Psoas muscle (tissue), 8 donors: Measurements from ENCODE around the gene INPP5F. TPM values are rescaled to one million over a fixed set of nuclear protein-coding genes. Genes with fewer than 3 reads are reported as not detected.

ENCODE experiments used
- ATAC-seq, 4 donors: fragments of 200-7000 bp; cut with Tn5 transposase; one replicate each; pipeline ENCODE4 v1.9.1; 2020; ENCODE audit warnings: moderate library complexity in 3 of 4, mild to moderate bottlenecking in 2 of 4
- DNase-seq, 2 donors: peaks; one replicate each; pipeline ENCODE4 v3.0.0-alpha.2; 2020
- H3K27ac ChIP-seq: fragments of 200-600 bp; one replicate; pipeline ENCODE4 v1.8.0; 2022
- H3K27me3 ChIP-seq, 3 donors: fragments of 200-600 bp in 1 of 3; one replicate each; pipeline versions ENCODE4 v1.6.1 to v1.8.0; 2013 to 2022; ENCODE audit warnings: low read length in 2 of 3, mild to moderate bottlenecking in 2 of 3, moderate library complexity in 1 of 3; ENCODE audit not compliant: insufficient read depth in 3 of 3
- H3K36me3 ChIP-seq, 2 donors: fragments of 200-600 bp in 1 of 2; one replicate each; pipeline versions ENCODE4 v1.6.1 to v1.8.0; 2013 to 2022; ENCODE audit warnings: low read depth in 1 of 2, mild to moderate bottlenecking in 1 of 2, moderate library complexity in 1 of 2; ENCODE audit not compliant: insufficient read depth in 1 of 2
- H3K4me1 ChIP-seq: fragments of 200-600 bp; one replicate; pipeline ENCODE4 v1.8.0; 2022
- H3K4me3 ChIP-seq: fragments of 200-600 bp; one replicate; pipeline ENCODE4 v1.8.0; 2022; ENCODE audit warnings: mild to moderate bottlenecking
- H3K9me3 ChIP-seq: fragments of 200-600 bp; one replicate; pipeline ENCODE4 v1.8.0; 2022
- CTCF ChIP-seq: fragments of 200-600 bp; IDR thresholded peaks from one replicate; pipeline ENCODE4 v1.8.0; 2022; ENCODE audit warnings: antibody characterized with exemption
- WGBS, 3 donors: extraction: QIAGEN DNeasy Blood & Tissue Kit; methylation state at CpG; one replicate each; pipeline versions ENCODE4 v1.1.6 to v1.1.7; 2013; 5-methylcytosine and 5-hydroxymethylcytosine counted together
- intact Hi-C, 2 donors: fragments of 100-400 bp; cut with DNase I; formaldehyde crosslinking; loops; one replicate each; pipeline versions ENCODE4 v1.11.0 to v1.14.2; 2022
- polyA plus RNA-seq, 3 donors: library from polyadenylated mRNA; stranded (reverse); fragments of 200-250 nt; gene quantifications; one replicate each; pipeline ENCODE4 v1.2.3, GENCODE V29; 2013
- total RNA-seq, 4 donors: library from RNA; stranded (reverse); fragmentation: NEBNext Ultra II Directional in 2 of 4; extraction: Animal tissue kit (Norgen Biotek cat#: 25700) in 2 of 4; gene quantifications; one replicate each; pipeline versions ENCODE4 v1.2.1 to v1.2.4, GENCODE V29; 2021 to 2023
- donor health status: healthy with polysubstance abuse.
- donor health status: DM: no; HTN: no; CAD: no; lungs with moderate emphysema.
- donor health status: Bipolar disorder and iron deficiency.
- donor health status: healthy.
- donor health status: DM: yes; HTN: yes; CAD: no.
- donor health status: DM: no; HTN: no; CAD: no.
- donor health status: DM: no; HTN: no; CAD: no.
- donor health status: DM: yes; HTN: yes; CAD: no.

INPP5F gene
- total and polyA plus RNA-seq, 7 donors, result 6.0 to 12.3 (median 10.0) TPM

GRCh38 chr10:119737823-119738222 is 12.0 kb downstream of the INPP5F start:
- Histone ChIP-seq H3K36me3 (no peaks in the 10 kb centered on the region), H3K9me3 (no peaks in the 10 kb centered on the region), H3K27ac (peak overlapping the region; percentile 71), H3K4me1 (peaks cover 55% of the 10 kb centered on the region), H3K27me3 (no peaks in the 10 kb centered on the region), H3K4me3 (no peak overlapping the region)
- TF ChIP-seq CTCF, result no peak
- ATAC-seq (peak; percentile 95 to 98 (median 96)), DNase-seq (no peak)
- intact Hi-C loops, result no loop called here
- 63 to 88% (median 80%) methylated on average over 1 of the region's 1 CpG for WGBS, 3 donors

- WGBS, 3 donors, result 94 to 100% (median 100%) methylated on average over 1 of the region's 1 CpG
- DNase-seq, result no peak
- no peak overlapping the region for H3K4me3 ChIP-seq
Observed at GRCh38 chr10:119738962-119739361, 13.1 kb downstream of the INPP5F start.

GRCh38 chr10:119740096-119740495 is 14.2 kb downstream of the INPP5F start:
- H3K4me1 ChIP-seq, result peaks cover 45% of the 10 kb centered on the region
- H3K9me3 ChIP-seq, result no peaks in the 10 kb centered on the region
- no peaks in the 10 kb centered on the region for H3K36me3 ChIP-seq
- ATAC-seq, result no peak
- no peaks in the 10 kb centered on the region for H3K27me3 ChIP-seq
- TF ChIP-seq CTCF, result no peak
- no peak overlapping the region for H3K4me3 ChIP-seq
- WGBS, 3 donors, result 66 to 72% (median 67%) methylated on average over 3 of the region's 3 CpGs
- intact Hi-C loops, result no loop called here
- no peak overlapping the region for H3K27ac ChIP-seq
- no peak for DNase-seq

More at GRCh38 chr10:119738962-119739361, 13.1 kb downstream of the INPP5F start:
- TF ChIP-seq CTCF, result no peak
- no peak for ATAC-seq
- intact Hi-C loops, result no loop called here
- Histone ChIP-seq H3K27ac (no peak overlapping the region), H3K9me3 (no peaks in the 10 kb centered on the region), H3K4me1 (peaks cover 50% of the 10 kb centered on the region), H3K27me3 (no peaks in the 10 kb centered on the region), H3K36me3 (no peaks in the 10 kb centered on the region)

GRCh38 chr10:119742947-119743648 is 17.2 kb downstream of the INPP5F start:
- no peaks in the 10 kb centered on the region for H3K9me3 ChIP-seq
- no peak for TF ChIP-seq CTCF
- no peaks in the 10 kb centered on the region for H3K36me3 ChIP-seq
- H3K27ac ChIP-seq, result no peak overlapping the region
- peaks cover 18% of the 10 kb centered on the region for H3K4me1 ChIP-seq
- DNase-seq, result no peak
- intact Hi-C loops, result no loop called here
- no peaks in the 10 kb centered on the region for H3K27me3 ChIP-seq
- H3K4me3 ChIP-seq, result no peak overlapping the region
- 49 to 60% (median 57%) methylated on average over 8 of the region's 8 CpGs for WGBS, 3 donors
- peak in 2 of 4 donors; percentile 53 to 65 for ATAC-seq

- ATAC-seq, result no peak
- 89 to 95% (median 90%) methylated on average over 12 of the region's 12 CpGs for WGBS, 3 donors
- H3K27ac ChIP-seq, result no peak overlapping the region
- no peaks in the 10 kb centered on the region for H3K9me3 ChIP-seq
- no peak for DNase-seq
- H3K27me3 ChIP-seq, result no peaks in the 10 kb centered on the region
- peaks cover 19% of the 10 kb centered on the region for H3K4me1 ChIP-seq
- intact Hi-C loops, result loop anchor here in 1 of 2 donors (2.0 kb wide), 1 partner anchor 111 kb away; no protein-coding TSS in a partner anchor
- no peak overlapping the region for H3K4me3 ChIP-seq
- H3K36me3 ChIP-seq, result no peaks in the 10 kb centered on the region
- TF ChIP-seq CTCF, result no peak
Observed at GRCh38 chr10:119747940-119748339, 22.1 kb downstream of the INPP5F start.
